Stomach (tissue), 4 donors: Measurements from ENCODE around the gene SH2D3C.

Experiments used
- CTCF ChIP-seq, 7 experiments: fragments of 450-650 bp in 4 of 7; fragments of 200-600 bp in 3 of 7; sonication (generic) in 3 of 7; IDR thresholded peaks; one replicate each; pipeline ENCODE4 v1.5.1; 2016 to 2019; ENCODE audit warnings: antibody characterized with exemption in 7 of 7, control low read depth in 2 of 7, mild to moderate bottlenecking in 1 of 7
- POLR2A ChIP-seq, 4 donors: fragments of 450-650 bp; IDR thresholded peaks; one replicate each; pipeline ENCODE4 v1.6.1; 2016; ENCODE audit warnings: antibody characterized with exemption in 4 of 4, control low read depth in 2 of 4, mild to moderate bottlenecking in 1 of 4, moderate library complexity in 1 of 4
- POLR2AphosphoS5 ChIP-seq, 3 donors: sonication (generic); formaldehyde crosslinking; IDR thresholded peaks; one replicate each; pipeline ENCODE4 v1.6.1; 2016; ENCODE audit warnings: antibody characterized with exemption in 3 of 3

GRCh38 chr9:127717766-127718165, 60.7 kb downstream of the SH2D3C start:
- TF ChIP-seq POLR2A (IDR thresholded peaks at IDR 0.05): no peak
- TF ChIP-seq CTCF (IDR thresholded peaks at IDR 0.05): no peak
- no peak for TF ChIP-seq POLR2AphosphoS5 (IDR thresholded peaks at IDR 0.05)
